SK-N-SH (cell line): ENCODE measurements around the gene ZNF780A. TPM values are rescaled to one million over a fixed set of nuclear protein-coding genes. Genes with fewer than 3 reads are reported as not detected.

Source experiments
- CTCF ChIA-PET: fragments of 300-600, 350-600 bp; formaldehyde crosslinking; extraction: SDS; loops from one replicate; lab custom pipeline; 2021; lab: Yijun Ruan, JAX
- POLR2A ChIA-PET: fragments of 350-600 bp; sonication (Branson Sonifier 250); formaldehyde crosslinking; extraction: SDS; loops from one replicate; lab custom pipeline; 2020; ENCODE audit warnings: antibody characterized with exemption, inconsistent platforms; lab: Yijun Ruan, JAX
- DNase-seq: peaks from one replicate; pipeline ENCODE4 v3.0.0; 2012
- H2AFZ ChIP-seq: fragments of 200-600 bp; sonication (generic); 2 replicates; pipeline ENCODE4 v1.8.1; 2016; ENCODE audit warnings: antibody characterized with exemption, mild to moderate bottlenecking, low read depth
- H3F3A ChIP-seq: fragments of 200-600 bp; sonication (generic); replicated peaks from 2 replicates; pipeline ENCODE3; 2016; ENCODE audit warnings: antibody characterized with exemption, mild to moderate bottlenecking; ENCODE audit not compliant: insufficient read depth
- H3K27ac ChIP-seq, 2 experiments: fragments of 200-500 bp in 1 of 2; fragments of 200-600 bp in 1 of 2; sonication (Bioruptor generic) in 1 of 2; sonication (generic), shearing (Covaris generic) in 1 of 2; 2 replicates each; pipeline versions ENCODE4 v1.5.1 to v1.6.1; 2014 to 2016; ENCODE audit warnings: low read depth in 2 of 2, inconsistent platforms in 1 of 2, low read length in 1 of 2, mild to moderate bottlenecking in 1 of 2, mixed read lengths in 1 of 2
- H3K27me3 ChIP-seq: fragments of 200-600 bp; sonication (generic), shearing (Covaris generic); 2 replicates; pipeline ENCODE4 v1.6.1; 2016; ENCODE audit warnings: mixed run types; ENCODE audit not compliant: insufficient read depth
- H3K36me3 ChIP-seq, 2 experiments: fragments of 200-500 bp in 1 of 2; fragments of 200-600 bp in 1 of 2; sonication (Bioruptor generic) in 1 of 2; sonication (generic) in 1 of 2; replicated peaks in 1 of 2; 2 replicates each; pipeline versions ENCODE3 to v1.5.1; 2014 to 2016; ENCODE audit warnings: low read length in 1 of 2, mild to moderate bottlenecking in 1 of 2; ENCODE audit not compliant: insufficient read depth in 2 of 2, control insufficient read depth in 1 of 2
- H3K4me1 ChIP-seq, 2 experiments: fragments of 200-500 bp in 1 of 2; fragments of 200-600 bp in 1 of 2; sonication (Bioruptor generic) in 1 of 2; sonication (generic), shearing (Covaris generic) in 1 of 2; 2 replicates each; pipeline versions ENCODE4 v1.5.1 to v1.6.1; 2014 to 2016; ENCODE audit warnings: low read depth in 1 of 2, low read length in 1 of 2, mixed run types in 1 of 2; ENCODE audit not compliant: insufficient read depth in 2 of 2, control insufficient read depth in 1 of 2
- H3K4me2 ChIP-seq: fragments of 200-600 bp; sonication (generic), shearing (Covaris generic); 2 replicates; pipeline ENCODE4 v1.6.1; 2017; ENCODE audit warnings: mixed run types
- H3K4me3 ChIP-seq, 2 experiments: fragments of 200-500 bp in 1 of 2; fragments of 200-600 bp in 1 of 2; sonication (Bioruptor generic) in 1 of 2; sonication (generic), shearing (Covaris generic) in 1 of 2; 2 replicates each; pipeline versions ENCODE4 v1.5.1 to v1.8.1; 2014 to 2016; ENCODE audit warnings: low read depth in 2 of 2, inconsistent platforms in 1 of 2, low read length in 1 of 2, mild to moderate bottlenecking in 1 of 2, mixed read lengths in 1 of 2, moderate library complexity in 1 of 2
- H3K79me2 ChIP-seq: fragments of 200-600 bp; sonication (generic); 2 replicates; pipeline ENCODE4 v1.8.1; 2017; ENCODE audit warnings: mild to moderate bottlenecking; ENCODE audit not compliant: insufficient read depth
- H3K9ac ChIP-seq: fragments of 200-600 bp; sonication (generic); 2 replicates; pipeline ENCODE4 v1.6.1; 2017; ENCODE audit warnings: mixed run types
- H3K9me2 ChIP-seq: fragments of 200-600 bp; sonication (generic); 2 replicates; pipeline ENCODE4 v1.6.1; 2017; ENCODE audit warnings: mixed run types
- H3K9me3 ChIP-seq: fragments of 200-600 bp; sonication (generic); 2 replicates; pipeline ENCODE4 v1.6.1; 2017; ENCODE audit warnings: mixed run types, mild to moderate bottlenecking, moderate library complexity
- H4K20me1 ChIP-seq: fragments of 200-600 bp; sonication (generic); 2 replicates; pipeline ENCODE4 v1.6.1; 2017; ENCODE audit warnings: mild to moderate bottlenecking, mixed run types; ENCODE audit not compliant: insufficient read depth
- ELF1 ChIP-seq: IDR thresholded peaks from 2 replicates; pipeline ENCODE4 v1.4.0; 2012
- EP300 ChIP-seq, 2 experiments: IDR thresholded peaks; 2 replicates each; pipeline versions ENCODE4 v1.4.0 to v1.6.1; 2012; ENCODE audit warnings: borderline replicate concordance in 1 of 2, low read depth in 1 of 2, low read length in 1 of 2
- EZH2phosphoT487 ChIP-seq: fragments of 200-600 bp; sonication (generic); IDR thresholded peaks from 2 replicates; pipeline ENCODE4 v1.6.1; 2017; ENCODE audit warnings: low read depth, mixed run types, mild to moderate bottlenecking, antibody characterized with exemption, moderate library complexity, borderline replicate concordance
- FOXM1 ChIP-seq: IDR thresholded peaks from 2 replicates; pipeline ENCODE4 v1.4.0; 2012; ENCODE audit warnings: low read depth, mild to moderate bottlenecking
- GABPA ChIP-seq: IDR thresholded peaks from 2 replicates; pipeline ENCODE4 v1.4.0; 2012; ENCODE audit warnings: low read depth, mild to moderate bottlenecking
- JUND ChIP-seq: IDR thresholded peaks from 2 replicates; pipeline ENCODE4 v1.4.0; 2012
- MXI1 ChIP-seq: IDR thresholded peaks from 2 replicates; pipeline ENCODE4 v1.6.1; 2012; ENCODE audit warnings: mild to moderate bottlenecking, low read depth, low read length, improper control_type of control experiment
- NRF1 ChIP-seq: IDR thresholded peaks from 2 replicates; pipeline ENCODE4 v1.6.1; 2012; ENCODE audit warnings: low read depth, mild to moderate bottlenecking, low read length
- POLR2AphosphoS5 ChIP-seq: IDR thresholded peaks from 2 replicates; pipeline ENCODE4 v1.6.1; 2012; ENCODE audit warnings: low read depth, low read length
- RAD21 ChIP-seq: IDR thresholded peaks from 2 replicates; pipeline ENCODE4 v1.6.1; 2012; ENCODE audit warnings: mild to moderate bottlenecking, low read length
- RCOR1 ChIP-seq: fragments of 150-350 bp; IDR thresholded peaks from 2 replicates; pipeline ENCODE4 v1.6.1; 2017; ENCODE audit warnings: antibody characterized with exemption, low read length
- RFX5 ChIP-seq: IDR thresholded peaks from 2 replicates; pipeline ENCODE4 v1.6.1; 2012; ENCODE audit warnings: mild to moderate bottlenecking, improper control_type of control experiment, low read length
- RXRA ChIP-seq: IDR thresholded peaks from 2 replicates; pipeline ENCODE4 v1.4.0; 2012; ENCODE audit warnings: low read depth, mild to moderate bottlenecking, borderline replicate concordance
- SIN3A ChIP-seq: IDR thresholded peaks from 2 replicates; pipeline ENCODE4 v1.6.1; 2012; ENCODE audit warnings: low read depth, mild to moderate bottlenecking, low read length, moderate library complexity, borderline replicate concordance
- TAF1 ChIP-seq: IDR thresholded peaks from 2 replicates; pipeline ENCODE4 v1.6.1; 2012; ENCODE audit warnings: low read depth, mild to moderate bottlenecking, low read length, moderate library complexity, borderline replicate concordance
- YY1 ChIP-seq: IDR thresholded peaks from 2 replicates; pipeline ENCODE4 v1.4.0; 2012; ENCODE audit warnings: low read depth, mild to moderate bottlenecking
- WGBS: methylation state at CpG from one replicate; pipeline ENCODE4 v1.1.6; 2017; ENCODE audit warnings: low lambda C conversion rate; 5-methylcytosine and 5-hydroxymethylcytosine counted together
- polyA plus RNA-seq, 3 experiments: library from polyadenylated mRNA; depleted of rRNA; stranded (reverse); fragments of >200 nt; gene quantifications; 2 replicates each; pipeline ENCODE4 v1.2.3, GENCODE V29; 2012
- TF ChIP-seq, protein P1 (sequence below): IDR thresholded peaks from 2 replicates; pipeline ENCODE4 v1.4.0; 2012; ENCODE audit warnings: low read depth, borderline replicate concordance
- TF ChIP-seq, protein P2 (sequence below): IDR thresholded peaks from 2 replicates; pipeline ENCODE4 v1.6.1; 2012; ENCODE audit warnings: mild to moderate bottlenecking, low read depth, low read length, moderate library complexity
- TF ChIP-seq, protein P3 (sequence below): fragments of 150-350 bp; IDR thresholded peaks from 2 replicates; pipeline ENCODE4 v1.6.1; 2017; ENCODE audit warnings: antibody characterized with exemption, low read length, low read depth, borderline replicate concordance

Gene ZNF780A
- polyA plus RNA-seq, 1 of the 3 experiments (the other 2 are of a cell fraction), result 7.1 TPM

DNA sequence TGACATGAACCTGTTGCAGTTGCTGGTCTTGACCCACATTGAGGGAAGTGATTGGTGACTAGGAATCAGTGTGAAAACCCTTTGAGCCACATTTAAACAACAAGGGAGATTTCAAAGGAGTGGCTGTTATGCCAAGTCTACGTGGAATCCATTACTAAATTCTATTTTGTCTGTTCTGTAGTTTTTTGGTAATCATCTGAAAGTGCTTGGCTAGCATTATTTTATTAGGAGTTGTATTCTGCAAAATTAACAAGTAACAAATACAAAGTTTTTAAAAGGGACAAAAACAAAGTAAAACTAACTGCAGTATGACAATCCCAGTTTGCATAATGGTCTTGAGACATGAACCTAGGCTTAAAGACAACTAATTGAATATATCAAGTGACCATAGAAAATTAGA lies 14.0 kb upstream of the ZNF780A start:
- ChIA-PET POLR2A (no interaction called here), CTCF (no interaction called here)
- no peak overlapping the region for H3K4me2 ChIP-seq
- 7% methylated on average over 1 of the region's 1 CpG for WGBS
- no peak overlapping the region for H2AFZ ChIP-seq
- H4K20me1 ChIP-seq, result no peaks in the 10 kb centered on the region
- no peaks in the 10 kb centered on the region for H3K27me3 ChIP-seq
- no peaks in the 10 kb centered on the region for H3K36me3 ChIP-seq
- no peaks in the 10 kb centered on the region for H3K4me1 ChIP-seq
- no peak overlapping the region for H3K27ac ChIP-seq
- no peak overlapping the region for H3K9ac ChIP-seq
- no peaks in the 10 kb centered on the region for H3K9me2 ChIP-seq
- H3K9me3 ChIP-seq, result no peaks in the 10 kb centered on the region
- H3F3A ChIP-seq, result no peaks in the 10 kb centered on the region
- H3K4me3 ChIP-seq, result no peak overlapping the region
- TF ChIP-seq RXRA (no peak), ELF1 (no peak), RFX5 (no peak), EP300 (IDR thresholded peaks at IDR 0.05; ENCODE audit: borderline replicate concordance in 1 of 2, low read depth in 1 of 2, low read length in 1 of 2) (no peak), YY1 (no peak), POLR2AphosphoS5 (no peak), RAD21 (no peak), EZH2phosphoT487 (no peak), FOXM1 (no peak), TAF1 (no peak), GABPA (no peak)
- TF ChIP-seq, protein P1, sequence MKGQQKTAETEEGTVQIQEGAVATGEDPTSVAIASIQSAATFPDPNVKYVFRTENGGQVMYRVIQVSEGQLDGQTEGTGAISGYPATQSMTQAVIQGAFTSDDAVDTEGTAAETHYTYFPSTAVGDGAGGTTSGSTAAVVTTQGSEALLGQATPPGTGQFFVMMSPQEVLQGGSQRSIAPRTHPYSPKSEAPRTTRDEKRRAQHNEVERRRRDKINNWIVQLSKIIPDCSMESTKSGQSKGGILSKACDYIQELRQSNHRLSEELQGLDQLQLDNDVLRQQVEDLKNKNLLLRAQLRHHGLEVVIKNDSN, result no peak
- TF ChIP-seq, protein P2, sequence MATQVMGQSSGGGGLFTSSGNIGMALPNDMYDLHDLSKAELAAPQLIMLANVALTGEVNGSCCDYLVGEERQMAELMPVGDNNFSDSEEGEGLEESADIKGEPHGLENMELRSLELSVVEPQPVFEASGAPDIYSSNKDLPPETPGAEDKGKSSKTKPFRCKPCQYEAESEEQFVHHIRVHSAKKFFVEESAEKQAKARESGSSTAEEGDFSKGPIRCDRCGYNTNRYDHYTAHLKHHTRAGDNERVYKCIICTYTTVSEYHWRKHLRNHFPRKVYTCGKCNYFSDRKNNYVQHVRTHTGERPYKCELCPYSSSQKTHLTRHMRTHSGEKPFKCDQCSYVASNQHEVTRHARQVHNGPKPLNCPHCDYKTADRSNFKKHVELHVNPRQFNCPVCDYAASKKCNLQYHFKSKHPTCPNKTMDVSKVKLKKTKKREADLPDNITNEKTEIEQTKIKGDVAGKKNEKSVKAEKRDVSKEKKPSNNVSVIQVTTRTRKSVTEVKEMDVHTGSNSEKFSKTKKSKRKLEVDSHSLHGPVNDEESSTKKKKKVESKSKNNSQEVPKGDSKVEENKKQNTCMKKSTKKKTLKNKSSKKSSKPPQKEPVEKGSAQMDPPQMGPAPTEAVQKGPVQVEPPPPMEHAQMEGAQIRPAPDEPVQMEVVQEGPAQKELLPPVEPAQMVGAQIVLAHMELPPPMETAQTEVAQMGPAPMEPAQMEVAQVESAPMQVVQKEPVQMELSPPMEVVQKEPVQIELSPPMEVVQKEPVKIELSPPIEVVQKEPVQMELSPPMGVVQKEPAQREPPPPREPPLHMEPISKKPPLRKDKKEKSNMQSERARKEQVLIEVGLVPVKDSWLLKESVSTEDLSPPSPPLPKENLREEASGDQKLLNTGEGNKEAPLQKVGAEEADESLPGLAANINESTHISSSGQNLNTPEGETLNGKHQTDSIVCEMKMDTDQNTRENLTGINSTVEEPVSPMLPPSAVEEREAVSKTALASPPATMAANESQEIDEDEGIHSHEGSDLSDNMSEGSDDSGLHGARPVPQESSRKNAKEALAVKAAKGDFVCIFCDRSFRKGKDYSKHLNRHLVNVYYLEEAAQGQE, result no peak
- TF ChIP-seq, protein P3, sequence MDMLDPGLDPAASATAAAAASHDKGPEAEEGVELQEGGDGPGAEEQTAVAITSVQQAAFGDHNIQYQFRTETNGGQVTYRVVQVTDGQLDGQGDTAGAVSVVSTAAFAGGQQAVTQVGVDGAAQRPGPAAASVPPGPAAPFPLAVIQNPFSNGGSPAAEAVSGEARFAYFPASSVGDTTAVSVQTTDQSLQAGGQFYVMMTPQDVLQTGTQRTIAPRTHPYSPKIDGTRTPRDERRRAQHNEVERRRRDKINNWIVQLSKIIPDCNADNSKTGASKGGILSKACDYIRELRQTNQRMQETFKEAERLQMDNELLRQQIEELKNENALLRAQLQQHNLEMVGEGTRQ, result no peak
- no peaks in the 10 kb centered on the region for H3K79me2 ChIP-seq
- no peak for DNase-seq

DNA sequence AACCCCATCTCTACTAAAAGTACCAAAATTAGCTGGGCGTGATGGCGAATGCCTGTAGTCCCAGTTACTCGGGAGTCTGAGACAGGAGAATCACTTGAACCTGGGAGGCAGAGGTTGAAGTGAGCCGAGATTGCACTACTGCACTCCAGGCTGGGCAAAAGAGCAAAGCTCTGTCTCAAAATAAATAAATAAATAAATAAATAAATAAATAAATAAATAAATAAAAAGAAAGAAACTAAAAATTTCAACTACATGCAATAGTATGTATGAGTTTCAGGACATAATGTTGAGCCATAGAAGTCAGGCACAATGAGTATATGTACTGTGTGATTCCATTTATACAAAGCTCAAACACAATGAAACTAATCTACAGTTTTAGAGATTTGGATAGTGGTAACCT lies 12.9 kb upstream of the ZNF780A start:
- POLR2A ChIA-PET, result no interaction called here
- no peak for TF ChIP-seq MXI1
- no peak for TF ChIP-seq RCOR1
- TF ChIP-seq, protein P1, result no peak
- no peak for TF ChIP-seq JUND
- TF ChIP-seq RFX5, result no peak
- TF ChIP-seq NRF1, result no peak
- TF ChIP-seq, protein P2, result no peak
- TF ChIP-seq SIN3A, result no peak

More for the DNA sequence above, 12.9 kb upstream of the ZNF780A start:
- 21% methylated on average over 4 of the region's 4 CpGs for WGBS
- no peak for DNase-seq
- no peak overlapping the region for H3K9ac ChIP-seq
- no peak overlapping the region for H3K27ac ChIP-seq
- H3K27me3 ChIP-seq, result no peaks in the 10 kb centered on the region
- no peaks in the 10 kb centered on the region for H4K20me1 ChIP-seq
- H3K4me2 ChIP-seq, result no peak overlapping the region
- CTCF ChIA-PET, result interaction anchor here (0.9 kb wide), 1 partner anchor 54 kb away, joined by 3 read pairs; no protein-coding TSS in a partner anchor
- no peaks in the 10 kb centered on the region for H3K36me3 ChIP-seq
- H2AFZ ChIP-seq, result no peak overlapping the region
- H3K4me1 ChIP-seq, result no peaks in the 10 kb centered on the region
- H3K79me2 ChIP-seq, result no peaks in the 10 kb centered on the region
- no peaks in the 10 kb centered on the region for H3K9me3 ChIP-seq
- H3F3A ChIP-seq, result no peaks in the 10 kb centered on the region
- no peaks in the 10 kb centered on the region for H3K9me2 ChIP-seq
- no peak overlapping the region for H3K4me3 ChIP-seq
